Activated T-cell treated with anti-CD3 and anti-CD28 coated beads, Interleukin-2, amount 50 U/mL, for 72 hours (primary cell): ENCODE results near the gene HRH3. TPM values are rescaled to one million over a fixed set of nuclear protein-coding genes. Genes with fewer than 3 reads are reported as not detected.

Source experiments
- ATAC-seq, 2 donors: fragments of 150-1000 bp; cut with Tn5 transposase; replicated peaks in 1 of 2; 2 replicates each; pipeline ENCODE4 v1.10.0; 2021; ENCODE audit warnings: moderate library complexity in 2 of 2, mild to moderate bottlenecking in 1 of 2
- DNase-seq, 2 donors: peaks; one replicate each; pipeline ENCODE4 v3.0.0; 2021 to 2022; ENCODE audit warnings: mixed read lengths in 1 of 2
- H3K27ac Mint-ChIP-seq: one replicate; pipeline ENCODE4 v1.8.0; 2022; ENCODE audit warnings: mild to moderate bottlenecking, moderate library complexity, mixed read lengths
- H3K27me3 Mint-ChIP-seq: one replicate; pipeline ENCODE4 v1.8.0; 2022; ENCODE audit warnings: low read depth, mixed read lengths
- H3K36me3 Mint-ChIP-seq, 2 donors: one replicate each; pipeline ENCODE4 v1.8.0; 2022; ENCODE audit warnings: mixed read lengths in 2 of 2, mild to moderate bottlenecking in 1 of 2; ENCODE audit not compliant: insufficient read depth in 2 of 2
- H3K4me1 Mint-ChIP-seq: one replicate; pipeline ENCODE4 v1.8.0; 2022; ENCODE audit warnings: low read depth, mixed read lengths
- H3K4me3 Mint-ChIP-seq, 2 donors: one replicate each; pipeline ENCODE4 v1.8.0; 2022; ENCODE audit warnings: mild to moderate bottlenecking in 2 of 2, mixed read lengths in 2 of 2, moderate library complexity in 2 of 2
- H3K9me3 Mint-ChIP-seq, 2 donors: one replicate each; pipeline ENCODE4 v1.8.0; 2022; ENCODE audit warnings: mixed read lengths in 2 of 2
- total RNA-seq, 2 donors: library from RNA; stranded (reverse); gene quantifications; one replicate each; pipeline ENCODE4 v1.2.3, GENCODE V29; 2022

Gene HRH3
- total RNA-seq, result not detected

DNA sequence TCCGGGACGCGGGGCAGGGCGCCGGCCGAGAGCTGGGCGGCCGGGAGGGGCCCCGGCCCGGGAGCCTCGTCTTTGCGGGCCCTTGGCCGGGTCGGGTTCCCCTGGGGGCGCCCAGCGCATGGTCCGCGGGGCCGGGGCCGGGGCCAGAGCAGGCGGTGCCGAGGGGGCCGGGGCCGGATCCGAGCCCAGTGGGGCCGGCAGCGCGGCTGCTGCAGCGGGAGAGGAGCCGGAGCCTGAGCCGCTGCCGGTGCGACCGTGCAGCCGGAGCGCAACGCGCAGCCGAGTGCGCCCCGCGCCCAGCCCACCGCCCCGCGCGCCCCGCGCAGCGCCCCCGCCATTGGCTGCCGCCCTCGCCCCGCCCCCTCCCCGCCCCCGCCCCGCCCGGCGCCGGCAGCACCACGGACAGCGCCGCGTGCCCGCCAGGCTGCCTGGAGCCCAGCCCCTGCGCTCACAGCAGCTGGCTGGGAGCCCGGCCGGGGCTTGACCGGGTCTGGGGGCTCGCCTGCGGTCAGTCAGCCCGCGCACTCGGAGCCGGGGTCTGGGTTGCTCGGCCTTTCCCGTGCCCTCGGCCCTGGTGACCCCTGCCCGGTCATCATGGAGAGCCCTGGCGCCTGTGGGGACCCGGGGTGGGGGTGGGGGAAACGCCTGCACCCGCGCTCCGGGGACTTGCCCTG lies at the start of gene HRH3:
HRH3 (minus strand) TSS at position 287 of the 674 bp plus-strand sequence. CDS start 308 bp downstream, outside the sequence.
- Mint-ChIP-seq H3K27me3 (peaks cover 40% of the 10 kb centered on the region), H3K9me3 (no peaks in the 10 kb centered on the region), H3K4me3 (peak within 1 kb of the TSS; percentile 65 to 74), H3K36me3 (no peaks in the 10 kb centered on the region), H3K4me1 (peaks cover 5% of the 10 kb centered on the region), H3K27ac (no peak within 1 kb of the TSS)
- peak; percentile 72 to 74 for ATAC-seq
- peak; percentile 45 to 46 for DNase-seq

DNA sequence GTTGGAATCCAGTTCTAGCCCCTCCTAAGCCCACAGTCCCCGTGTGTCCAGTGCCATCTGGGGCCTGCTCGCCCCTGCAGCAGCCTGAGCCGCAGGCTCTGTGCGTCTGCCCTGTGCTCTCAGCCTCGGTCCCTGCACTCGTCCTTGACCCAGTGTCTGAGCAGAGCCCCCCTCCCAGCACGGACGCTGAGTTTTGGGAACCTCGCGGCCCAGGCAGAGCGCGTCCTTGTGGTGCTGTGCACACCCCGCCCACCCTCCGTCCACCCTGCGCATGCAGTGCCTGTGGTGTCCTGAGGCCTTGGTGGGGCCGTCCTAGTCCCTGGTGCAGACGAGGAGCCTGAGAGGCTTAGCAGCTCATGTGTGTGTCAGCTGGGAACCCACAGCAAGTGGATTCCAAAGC lies 49.8 kb upstream of the HRH3 start:
- DNase-seq (no peak), ATAC-seq (no peak)
- Mint-ChIP-seq H3K36me3 (peaks cover 3 to 6% of the 10 kb centered on the region in 2 donors), H3K27me3 (no peaks in the 10 kb centered on the region), H3K4me3 (no peak overlapping the region), H3K27ac (no peak overlapping the region), H3K9me3 (no peaks in the 10 kb centered on the region), H3K4me1 (no peaks in the 10 kb centered on the region)

DNA sequence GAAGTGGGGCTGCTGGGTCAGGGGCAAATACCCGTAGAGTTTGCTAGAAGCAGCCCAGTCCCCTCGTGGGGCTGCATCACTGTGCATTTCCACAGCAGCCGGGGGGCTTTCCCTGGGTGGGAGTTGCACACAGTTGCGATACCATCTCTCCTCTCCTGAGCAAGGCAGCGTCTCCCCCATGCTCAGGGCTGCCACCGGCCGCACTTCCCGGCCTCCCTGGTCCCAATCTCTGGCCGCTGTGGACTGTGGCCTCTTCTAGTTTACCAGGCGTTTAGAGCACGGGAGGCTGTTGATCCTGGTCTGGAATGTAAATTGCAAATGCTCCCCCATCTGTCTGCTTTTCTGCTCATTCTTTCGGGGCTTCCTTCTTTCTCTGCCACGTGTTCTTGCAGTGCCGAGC lies 49.3 kb upstream of the HRH3 start:
- Mint-ChIP-seq H3K27ac (no peak overlapping the region), H3K36me3 (peaks cover 5 to 10% of the 10 kb centered on the region in 2 donors), H3K27me3 (no peaks in the 10 kb centered on the region), H3K4me1 (no peaks in the 10 kb centered on the region), H3K4me3 (no peak overlapping the region), H3K9me3 (no peaks in the 10 kb centered on the region)
- DNase-seq (no peak), ATAC-seq (no peak)

GRCh38 chr20:62268228-62268900 lies 48.3 kb upstream of the HRH3 start:
- H3K4me1 Mint-ChIP-seq, result no peaks in the 10 kb centered on the region
- ATAC-seq (no peak), DNase-seq (no peak)
- H3K36me3 Mint-ChIP-seq, result peaks cover 5 to 10% of the 10 kb centered on the region in 2 donors
- H3K9me3 Mint-ChIP-seq, result no peaks in the 10 kb centered on the region
- no peak overlapping the region for H3K4me3 Mint-ChIP-seq
- H3K27me3 Mint-ChIP-seq, result no peaks in the 10 kb centered on the region
- no peak overlapping the region for H3K27ac Mint-ChIP-seq

GRCh38 chr20:62267543-62267942 lies 47.5 kb upstream of the HRH3 start:
- ATAC-seq, result no peak
- Mint-ChIP-seq H3K4me3 (no peak overlapping the region), H3K4me1 (no peaks in the 10 kb centered on the region), H3K9me3 (no peaks in the 10 kb centered on the region), H3K27me3 (no peaks in the 10 kb centered on the region), H3K36me3 (peaks cover 5 to 10% of the 10 kb centered on the region in 2 donors), H3K27ac (no peak overlapping the region)
- no peak for DNase-seq

GRCh38 chr20:62266851-62267250 lies 46.8 kb upstream of the HRH3 start:
- no peaks in the 10 kb centered on the region for H3K4me1 Mint-ChIP-seq
- H3K9me3 Mint-ChIP-seq, result no peaks in the 10 kb centered on the region
- no peak for ATAC-seq
- no peaks in the 10 kb centered on the region for H3K27me3 Mint-ChIP-seq
- no peak overlapping the region for H3K4me3 Mint-ChIP-seq
- no peak for DNase-seq
- peaks cover 5 to 10% of the 10 kb centered on the region in 2 donors for H3K36me3 Mint-ChIP-seq
- no peak overlapping the region for H3K27ac Mint-ChIP-seq

DNA sequence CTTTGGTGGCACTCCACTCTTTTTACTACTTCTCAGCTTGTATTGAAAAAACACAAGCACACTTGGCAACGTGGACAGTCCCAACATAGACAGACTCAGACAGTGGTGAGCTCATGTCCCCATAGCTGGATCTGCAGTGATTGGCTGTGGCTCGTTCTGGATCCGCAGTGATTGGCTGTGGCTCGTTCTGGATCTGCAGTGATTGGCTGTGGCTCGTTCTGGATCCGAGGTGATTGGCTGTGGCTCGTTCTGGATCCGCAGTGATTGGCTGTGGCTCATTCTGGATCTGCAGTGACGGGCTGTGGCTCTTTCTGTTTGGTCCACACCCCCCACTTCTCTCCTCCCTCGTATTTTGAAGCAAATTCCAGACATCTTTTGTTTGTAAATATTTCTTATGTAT lies 46.3 kb upstream of the HRH3 start:
- Mint-ChIP-seq H3K36me3 (peaks cover 5 to 10% of the 10 kb centered on the region in 2 donors), H3K4me3 (no peak overlapping the region), H3K27me3 (no peaks in the 10 kb centered on the region), H3K4me1 (no peaks in the 10 kb centered on the region), H3K9me3 (no peaks in the 10 kb centered on the region), H3K27ac (no peak overlapping the region)
- no peak for ATAC-seq
- no peak for DNase-seq

- H3K27ac Mint-ChIP-seq, result no peak overlapping the region
- ATAC-seq, result no peak
- H3K9me3 Mint-ChIP-seq, result no peaks in the 10 kb centered on the region
- no peak for DNase-seq
- peaks cover 5 to 10% of the 10 kb centered on the region in 2 donors for H3K36me3 Mint-ChIP-seq
- no peaks in the 10 kb centered on the region for H3K4me1 Mint-ChIP-seq
- no peaks in the 10 kb centered on the region for H3K27me3 Mint-ChIP-seq
- H3K4me3 Mint-ChIP-seq, result no peak overlapping the region
These were observed 45.3 kb upstream of the HRH3 start for GRCh38 chr20:62265365-62265764.

DNA sequence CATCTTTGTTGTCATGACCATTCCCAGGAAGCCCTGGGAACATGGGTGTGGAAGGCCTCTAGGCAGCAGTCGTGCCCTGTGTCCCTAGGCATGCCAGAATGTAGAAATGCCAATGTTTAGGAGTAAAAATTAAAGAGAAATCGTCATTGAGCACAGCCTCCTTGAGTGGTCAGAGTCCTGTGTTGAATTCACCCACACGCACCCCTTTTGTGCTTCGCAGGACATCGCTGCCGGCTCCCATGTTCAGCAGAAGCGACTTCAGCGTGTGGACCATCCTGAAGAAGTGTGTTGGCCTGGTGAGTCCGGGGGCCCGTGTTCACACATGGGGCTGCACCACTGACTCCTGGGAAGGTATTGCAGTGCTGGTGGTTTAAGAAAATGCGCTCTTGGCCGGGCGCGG lies 43.3 kb upstream of the HRH3 start:
- no peak for DNase-seq
- H3K36me3 Mint-ChIP-seq, result peaks cover 5 to 10% of the 10 kb centered on the region in 2 donors
- H3K4me3 Mint-ChIP-seq, result no peak overlapping the region
- ATAC-seq, result no peak
- no peak overlapping the region for H3K27ac Mint-ChIP-seq
- no peaks in the 10 kb centered on the region for H3K9me3 Mint-ChIP-seq
- H3K27me3 Mint-ChIP-seq, result no peaks in the 10 kb centered on the region
- H3K4me1 Mint-ChIP-seq, result no peaks in the 10 kb centered on the region

GRCh38 chr20:62262064-62262463 lies 42.0 kb upstream of the HRH3 start:
- Mint-ChIP-seq H3K9me3 (no peaks in the 10 kb centered on the region), H3K4me3 (no peak overlapping the region), H3K4me1 (no peaks in the 10 kb centered on the region), H3K36me3 (peaks cover 5 to 10% of the 10 kb centered on the region in 2 donors), H3K27ac (no peak overlapping the region), H3K27me3 (no peaks in the 10 kb centered on the region)
- ATAC-seq (no peak), DNase-seq (no peak)

DNA sequence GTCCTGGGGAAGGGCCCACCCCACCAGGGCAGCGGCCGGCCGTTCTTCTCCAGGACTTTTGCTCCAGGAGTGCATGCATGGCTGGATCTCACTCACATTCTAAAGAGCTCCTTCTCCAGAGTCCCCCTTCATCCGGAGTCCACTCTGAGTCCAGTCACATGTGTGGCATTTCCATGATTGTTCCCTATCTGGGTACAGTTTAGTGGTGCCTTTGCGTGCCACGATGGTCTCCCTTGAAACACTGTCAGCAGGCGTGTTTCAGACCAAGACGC lies 39.2 kb upstream of the HRH3 start:
- ATAC-seq (no peak), DNase-seq (no peak)
- no peaks in the 10 kb centered on the region for H3K27me3 Mint-ChIP-seq
- H3K4me3 Mint-ChIP-seq, result no peak overlapping the region
- H3K27ac Mint-ChIP-seq, result no peak overlapping the region
- peaks cover 7% of the 10 kb centered on the region for H3K4me1 Mint-ChIP-seq
- H3K36me3 Mint-ChIP-seq, result peaks cover 0 to 2% of the 10 kb centered on the region in 2 donors
- no peaks in the 10 kb centered on the region for H3K9me3 Mint-ChIP-seq

DNA sequence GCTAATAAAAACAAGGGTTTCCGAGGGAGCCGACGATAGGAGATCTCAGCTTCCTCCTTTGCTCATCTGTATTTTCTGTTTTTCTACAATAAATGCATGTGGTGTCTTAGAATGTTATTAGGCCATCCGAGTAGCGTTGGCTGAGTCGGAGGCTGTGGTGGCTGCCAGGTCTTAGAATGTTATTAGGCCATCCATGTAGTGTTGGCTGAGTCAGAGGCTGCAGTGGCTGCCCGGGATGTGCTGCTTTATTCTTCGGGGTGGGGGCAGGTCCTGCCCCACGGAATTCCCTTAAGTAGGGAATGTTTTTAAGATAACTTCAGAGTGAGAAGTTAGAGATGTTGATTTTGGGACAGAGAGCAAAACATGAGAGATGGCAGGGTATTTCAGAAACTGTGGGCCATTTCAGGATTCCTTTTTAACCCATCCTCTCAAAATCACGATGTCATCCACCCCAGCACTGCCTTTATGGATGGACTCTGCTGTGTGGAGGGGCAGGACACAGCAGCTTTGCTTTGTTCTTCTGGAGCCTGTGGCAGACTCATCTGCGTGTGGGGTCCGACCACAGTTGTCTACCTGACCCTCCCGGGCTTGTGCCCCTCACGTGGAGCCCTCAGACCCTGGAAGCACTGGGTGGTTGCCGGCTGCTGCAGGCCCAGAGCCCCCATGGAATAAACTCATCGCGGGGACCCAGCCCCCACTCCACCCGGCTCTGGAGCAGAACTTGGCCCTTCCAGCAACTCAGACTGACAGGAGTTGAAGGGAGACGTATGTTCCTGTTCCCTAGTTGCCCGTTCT lies 38.6 kb upstream of the HRH3 start:
- Mint-ChIP-seq H3K4me3 (no peak overlapping the region), H3K27me3 (no peaks in the 10 kb centered on the region), H3K9me3 (no peaks in the 10 kb centered on the region), H3K4me1 (peaks cover 9% of the 10 kb centered on the region), H3K36me3 (peaks cover 0 to under 1% of the 10 kb centered on the region in 2 donors), H3K27ac (no peak overlapping the region)
- ATAC-seq, result no peak
- DNase-seq, result no peak

DNA sequence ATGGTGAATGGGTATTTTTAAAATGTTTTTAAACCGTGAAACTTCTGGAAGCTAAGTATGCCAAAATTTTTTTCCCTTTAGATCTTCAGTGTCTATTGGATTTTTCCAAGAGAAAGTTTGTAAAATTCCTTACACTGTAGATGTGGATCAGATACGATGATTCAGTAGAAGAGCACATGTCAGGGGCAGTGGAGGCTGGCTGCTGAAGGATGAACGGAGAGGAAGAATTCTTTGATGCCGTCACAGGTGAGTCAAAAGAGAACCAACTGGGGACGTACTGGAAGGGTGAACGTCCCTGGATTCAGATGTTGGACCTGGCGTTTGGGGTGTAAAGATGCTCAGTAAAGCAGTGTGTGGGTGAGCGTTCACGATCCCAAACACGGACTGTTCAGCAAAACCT lies 35.9 kb upstream of the HRH3 start:
- ATAC-seq, result no peak
- H3K9me3 Mint-ChIP-seq, result no peaks in the 10 kb centered on the region
- no peaks in the 10 kb centered on the region for H3K27me3 Mint-ChIP-seq

More for the DNA sequence above, 35.9 kb upstream of the HRH3 start:
- Mint-ChIP-seq H3K4me3 (no peak overlapping the region), H3K36me3 (no peaks in the 10 kb centered on the region), H3K27ac (no peak overlapping the region), H3K4me1 (peaks cover 16% of the 10 kb centered on the region)
- DNase-seq, result no peak
